ENCODE results near the gene CHD6.

DNA sequence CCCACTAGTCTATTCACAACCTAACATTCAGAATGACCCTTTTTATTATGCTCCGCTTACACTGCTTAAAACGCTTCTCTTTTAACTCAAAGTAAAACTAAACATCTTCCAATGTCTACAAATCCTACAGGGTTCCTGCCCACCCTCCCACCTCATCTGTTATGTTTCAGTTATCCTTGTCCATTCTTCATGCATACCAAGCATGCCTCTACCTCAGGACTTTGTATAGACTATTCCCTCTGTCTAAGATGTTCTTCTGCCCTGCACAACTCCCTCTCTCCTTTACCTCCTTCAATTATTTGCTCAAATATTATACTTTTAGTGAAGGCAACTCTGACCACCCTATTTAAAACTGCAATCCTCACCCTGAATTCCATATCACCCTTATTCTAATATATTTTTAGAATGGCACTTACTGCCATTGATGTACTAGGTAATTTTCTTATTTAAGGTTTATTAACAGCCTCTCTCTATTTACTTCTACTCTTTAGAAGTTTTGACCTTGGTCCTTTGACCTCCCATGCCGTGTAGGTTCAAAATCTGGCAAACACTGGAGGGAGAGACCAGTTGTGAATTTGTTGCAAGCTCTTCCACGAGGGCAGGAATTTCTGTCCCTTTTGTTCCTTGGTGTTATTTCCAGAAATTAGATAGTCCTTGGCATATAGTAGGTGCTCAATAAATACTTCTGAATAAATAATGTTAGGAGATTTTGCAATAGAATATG is 111.8 kb downstream of the CHD6 start:
- TF ChIP-seq, protein P1, sequence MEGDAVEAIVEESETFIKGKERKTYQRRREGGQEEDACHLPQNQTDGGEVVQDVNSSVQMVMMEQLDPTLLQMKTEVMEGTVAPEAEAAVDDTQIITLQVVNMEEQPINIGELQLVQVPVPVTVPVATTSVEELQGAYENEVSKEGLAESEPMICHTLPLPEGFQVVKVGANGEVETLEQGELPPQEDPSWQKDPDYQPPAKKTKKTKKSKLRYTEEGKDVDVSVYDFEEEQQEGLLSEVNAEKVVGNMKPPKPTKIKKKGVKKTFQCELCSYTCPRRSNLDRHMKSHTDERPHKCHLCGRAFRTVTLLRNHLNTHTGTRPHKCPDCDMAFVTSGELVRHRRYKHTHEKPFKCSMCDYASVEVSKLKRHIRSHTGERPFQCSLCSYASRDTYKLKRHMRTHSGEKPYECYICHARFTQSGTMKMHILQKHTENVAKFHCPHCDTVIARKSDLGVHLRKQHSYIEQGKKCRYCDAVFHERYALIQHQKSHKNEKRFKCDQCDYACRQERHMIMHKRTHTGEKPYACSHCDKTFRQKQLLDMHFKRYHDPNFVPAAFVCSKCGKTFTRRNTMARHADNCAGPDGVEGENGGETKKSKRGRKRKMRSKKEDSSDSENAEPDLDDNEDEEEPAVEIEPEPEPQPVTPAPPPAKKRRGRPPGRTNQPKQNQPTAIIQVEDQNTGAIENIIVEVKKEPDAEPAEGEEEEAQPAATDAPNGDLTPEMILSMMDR (conservative IDR thresholded peaks at IDR 0.05 in 1 of 2, IDR thresholded peaks at IDR 0.05 in 1 of 2; ENCODE audit: extremely low read depth in 1 of 2, insufficient read depth in 1 of 2, low read depth in 1 of 2, low read length in 2 of 2), result no peak
- TF ChIP-seq EZH2 (IDR thresholded peaks at IDR 0.05; ENCODE audit: borderline replicate concordance, low read length), result no peak

All from mammary epithelial cell (primary cell).